BE2C (cell line): ENCODE measurements around the gene ORM2. TPM values are rescaled to one million over a fixed set of nuclear protein-coding genes. Genes with fewer than 3 reads are reported as not detected.
"Not testable (repeated sequence)": the region's sequence is repeated elsewhere in the genome, so short reads cannot be mapped to it uniquely, and the experiment has no call there.

Source experiments
- DNase-seq: peaks from one replicate; pipeline ENCODE4 v3.0.0-alpha.2; 2020
- H3K27me3 ChIP-seq: fragments of 250-450 bp; sonication (Bioruptor Pico); 2 replicates; pipeline ENCODE4 v1.5.1; 2020; ENCODE audit warnings: mild to moderate bottlenecking
- H3K36me3 ChIP-seq: fragments of 250-450 bp; sonication (Bioruptor Pico); 2 replicates; pipeline ENCODE4 v1.5.1; 2020; ENCODE audit warnings: mild to moderate bottlenecking
- H3K4me1 ChIP-seq: fragments of 250-450 bp; sonication (Bioruptor Pico); 2 replicates; pipeline ENCODE4 v1.5.1; 2020
- H3K4me3 ChIP-seq: 2 replicates; pipeline ENCODE4 v1.5.1; 2011; ENCODE audit warnings: low read depth, low read length
- H3K9me3 ChIP-seq: fragments of 250-450 bp; sonication (Bioruptor Pico); 2 replicates; pipeline ENCODE4 v1.5.1; 2020
- polyA plus RNA-seq: library from polyadenylated mRNA; unstranded; fragments of >200 nt; gene quantifications from one replicate; pipeline ENCODE4 v1.2.1, GENCODE V29; 2012; ENCODE audit warnings: low read depth, missing spikeins; ENCODE audit not compliant: insufficient read length, insufficient read depth
- TF ChIP-seq, protein P1 (sequence below): IDR thresholded peaks from 2 replicates; pipeline ENCODE4 v1.5.1; 2012; ENCODE audit warnings: mild to moderate bottlenecking, low read depth, low read length

Gene ORM2
- polyA plus RNA-seq = not detected

DNA sequence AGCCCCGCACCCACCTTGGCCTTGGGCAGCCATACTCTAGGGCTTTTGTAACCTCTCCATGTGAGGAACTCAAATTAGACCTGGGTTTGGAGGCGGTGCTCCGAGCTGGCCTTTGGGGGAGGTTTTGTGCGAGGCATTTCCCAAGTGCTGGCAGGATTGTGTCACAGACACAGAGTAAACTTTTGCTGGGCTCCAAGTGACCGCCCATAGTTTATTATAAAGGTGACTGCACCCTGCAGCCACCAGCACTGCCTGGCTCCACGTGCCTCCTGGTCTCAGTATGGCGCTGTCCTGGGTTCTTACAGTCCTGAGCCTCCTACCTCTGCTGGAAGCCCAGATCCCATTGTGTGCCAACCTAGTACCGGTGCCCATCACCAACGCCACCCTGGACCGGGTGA lies at the start of gene ORM2:
TSS of gene ORM2 (plus strand) at position 245 of the 398 bp plus-strand sequence. CDS start at position 281, 36 bp downstream.
- not testable (repeated sequence) for H3K4me1 ChIP-seq, H3K9me3 ChIP-seq, DNase-seq, H3K36me3 ChIP-seq, H3K27me3 ChIP-seq, H3K4me3 ChIP-seq

DNA sequence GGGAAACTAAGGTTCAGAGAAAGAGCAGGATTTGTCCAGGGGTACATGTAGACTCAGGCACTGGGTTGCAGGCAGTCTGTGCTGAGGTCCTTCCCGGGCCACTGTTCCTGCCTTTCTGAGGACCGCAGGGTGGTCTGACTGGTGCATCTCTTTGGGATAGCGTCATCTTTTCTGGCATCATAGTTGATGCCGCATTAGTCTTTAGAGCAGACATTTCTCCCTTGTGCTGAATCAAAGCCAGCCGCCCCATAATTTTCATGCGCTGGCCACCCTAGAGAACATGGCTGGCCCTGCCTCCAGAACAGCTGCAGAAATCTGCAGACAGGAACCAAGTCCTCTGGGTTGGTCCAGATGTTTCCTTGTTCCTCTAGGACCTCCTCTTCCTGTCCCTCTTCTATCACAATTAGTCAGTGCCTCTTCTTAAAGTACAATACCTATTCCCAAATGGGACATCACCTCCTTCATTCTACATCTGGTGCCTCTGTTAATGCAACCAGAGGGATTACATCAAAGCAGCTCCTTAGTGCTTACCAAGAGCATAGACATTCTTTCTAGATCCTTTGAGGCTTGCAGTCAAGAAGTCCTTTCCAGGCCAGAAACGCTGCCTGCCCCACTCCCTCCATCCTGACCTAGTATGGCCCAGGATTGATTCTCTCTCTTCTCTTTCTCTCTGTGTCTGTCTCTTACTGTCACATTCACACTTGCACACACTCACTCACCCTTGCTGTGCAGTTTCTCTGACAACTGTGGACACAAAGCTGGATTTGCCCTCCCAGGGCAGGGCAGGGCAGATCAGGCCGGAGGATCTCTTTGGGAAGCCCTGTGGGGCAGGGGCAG lies 48.8 kb upstream of the ORM2 start:
- no peak for DNase-seq
- H3K4me1 ChIP-seq = peaks cover 4% of the 10 kb centered on the region; the same call in 1 of the 2 replicates
- TF ChIP-seq, protein P1, sequence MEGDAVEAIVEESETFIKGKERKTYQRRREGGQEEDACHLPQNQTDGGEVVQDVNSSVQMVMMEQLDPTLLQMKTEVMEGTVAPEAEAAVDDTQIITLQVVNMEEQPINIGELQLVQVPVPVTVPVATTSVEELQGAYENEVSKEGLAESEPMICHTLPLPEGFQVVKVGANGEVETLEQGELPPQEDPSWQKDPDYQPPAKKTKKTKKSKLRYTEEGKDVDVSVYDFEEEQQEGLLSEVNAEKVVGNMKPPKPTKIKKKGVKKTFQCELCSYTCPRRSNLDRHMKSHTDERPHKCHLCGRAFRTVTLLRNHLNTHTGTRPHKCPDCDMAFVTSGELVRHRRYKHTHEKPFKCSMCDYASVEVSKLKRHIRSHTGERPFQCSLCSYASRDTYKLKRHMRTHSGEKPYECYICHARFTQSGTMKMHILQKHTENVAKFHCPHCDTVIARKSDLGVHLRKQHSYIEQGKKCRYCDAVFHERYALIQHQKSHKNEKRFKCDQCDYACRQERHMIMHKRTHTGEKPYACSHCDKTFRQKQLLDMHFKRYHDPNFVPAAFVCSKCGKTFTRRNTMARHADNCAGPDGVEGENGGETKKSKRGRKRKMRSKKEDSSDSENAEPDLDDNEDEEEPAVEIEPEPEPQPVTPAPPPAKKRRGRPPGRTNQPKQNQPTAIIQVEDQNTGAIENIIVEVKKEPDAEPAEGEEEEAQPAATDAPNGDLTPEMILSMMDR = no peak
- no peaks in the 10 kb centered on the region for H3K9me3 ChIP-seq
- H3K27me3 ChIP-seq = no peaks in the 10 kb centered on the region
- H3K36me3 ChIP-seq = no peaks in the 10 kb centered on the region
- no peak overlapping the region for H3K4me3 ChIP-seq

DNA sequence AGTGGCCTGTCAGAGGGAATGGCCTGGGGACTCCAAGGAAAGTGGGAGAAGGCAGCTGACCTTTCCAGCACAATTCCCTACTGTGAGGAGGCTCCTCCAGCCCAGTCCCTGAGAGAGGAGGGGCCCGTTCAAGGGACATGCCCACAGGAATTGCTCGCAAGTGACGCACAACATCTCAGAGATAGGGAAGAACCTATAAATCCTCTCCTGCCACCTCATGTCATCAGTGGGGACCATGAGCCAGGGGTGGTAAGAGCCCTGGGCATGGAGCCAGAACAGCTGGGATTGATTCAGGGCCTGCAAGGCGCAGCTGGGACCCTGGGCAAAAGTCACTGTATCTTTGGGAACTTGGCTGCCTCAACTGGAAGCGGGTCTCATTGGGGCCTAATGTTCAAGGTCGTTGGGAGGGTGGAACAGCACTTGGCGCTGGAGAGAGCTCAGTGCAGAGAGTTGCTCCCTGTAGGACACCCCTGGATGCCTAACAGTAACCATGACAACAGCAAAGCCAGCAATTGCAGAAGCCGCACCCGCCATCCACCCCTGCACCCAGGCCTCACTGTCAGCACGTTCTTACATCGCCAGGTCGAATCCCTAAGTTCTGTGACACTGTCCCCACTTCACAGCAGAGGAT lies 48.1 kb upstream of the ORM2 start:
- Histone ChIP-seq H3K9me3 (no peaks in the 10 kb centered on the region), H3K36me3 (no peaks in the 10 kb centered on the region), H3K4me1 (peaks cover 4% of the 10 kb centered on the region; the same call in 1 of the 2 replicates), H3K4me3 (no peak overlapping the region), H3K27me3 (no peaks in the 10 kb centered on the region)
- TF ChIP-seq, protein P1 = no peak
- peak; percentile 78 for DNase-seq

DNA sequence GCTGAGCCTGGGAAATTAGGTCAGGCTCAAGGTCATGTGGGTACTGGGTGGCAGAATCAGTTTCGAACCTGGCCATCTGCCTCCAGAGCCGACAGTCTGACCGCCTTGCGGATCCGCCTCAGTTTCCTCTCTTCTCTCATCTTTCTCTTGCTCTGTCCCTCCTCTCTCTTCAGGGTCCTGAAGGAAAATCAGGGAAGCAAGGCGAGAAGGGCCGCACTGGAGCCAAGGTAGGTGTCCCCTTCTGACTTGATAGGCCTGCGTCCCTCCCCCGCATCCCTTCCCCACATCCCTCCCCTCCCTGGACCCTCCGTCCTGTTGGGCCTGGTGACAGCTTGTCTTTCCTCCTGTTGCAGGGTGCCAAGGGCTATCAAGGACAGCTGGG lies 47.6 kb upstream of the ORM2 start:
- Histone ChIP-seq H3K4me1 (peaks cover 4% of the 10 kb centered on the region; the same call in 1 of the 2 replicates), H3K4me3 (no peak overlapping the region), H3K36me3 (no peaks in the 10 kb centered on the region), H3K27me3 (no peaks in the 10 kb centered on the region), H3K9me3 (no peaks in the 10 kb centered on the region)
- TF ChIP-seq, protein P1 = no peak
- no peak for DNase-seq

DNA sequence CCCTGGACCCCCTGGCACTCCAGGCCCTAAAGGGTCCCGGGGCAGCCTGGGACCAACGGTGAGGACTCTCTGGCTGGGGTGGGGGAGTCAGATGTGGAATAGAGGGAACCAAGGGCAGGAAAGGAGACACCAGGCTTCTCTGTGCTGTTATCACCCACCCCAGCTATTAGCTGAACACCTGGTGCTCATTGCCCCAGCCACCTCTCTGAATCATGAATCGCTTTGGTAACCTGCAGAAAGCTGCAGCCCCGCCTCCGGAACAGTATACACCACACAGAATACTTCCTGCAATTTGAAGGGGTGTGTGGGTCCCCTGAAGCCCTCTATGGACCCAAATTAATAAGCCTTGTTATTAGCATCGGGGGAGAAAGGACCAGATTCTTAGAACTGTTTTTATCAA lies 47.2 kb upstream of the ORM2 start:
- TF ChIP-seq, protein P1 = no peak

DNA sequence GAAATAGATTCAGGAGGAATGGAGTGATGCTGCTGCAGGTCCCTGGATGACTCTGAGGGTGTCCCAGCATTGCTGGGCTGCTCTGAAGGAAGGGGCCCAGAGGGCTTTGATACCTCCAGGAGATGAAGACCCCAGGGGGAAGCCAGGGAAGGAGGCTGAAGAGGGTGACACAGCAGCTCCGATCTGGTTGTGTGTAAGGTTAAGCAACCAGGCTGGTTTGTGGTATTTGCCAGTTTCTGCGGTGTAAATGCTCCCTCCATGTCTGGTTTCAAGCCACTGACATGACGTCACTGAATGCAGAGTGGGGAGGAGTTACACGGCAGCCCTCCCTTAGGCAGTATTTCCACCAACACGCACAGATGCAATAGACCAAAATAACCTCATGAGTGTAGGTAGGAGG lies 46.7 kb upstream of the ORM2 start:
- peaks cover 4% of the 10 kb centered on the region; the same call in 1 of the 2 replicates for H3K4me1 ChIP-seq
- peak; percentile 62 for DNase-seq

More for the DNA sequence above, 47.2 kb upstream of the ORM2 start:
- Histone ChIP-seq H3K4me1 (peaks cover 4% of the 10 kb centered on the region; the same call in 1 of the 2 replicates), H3K4me3 (no peak overlapping the region), H3K36me3 (no peaks in the 10 kb centered on the region), H3K9me3 (no peaks in the 10 kb centered on the region), H3K27me3 (no peaks in the 10 kb centered on the region)
- peak; percentile 11 for DNase-seq

More for the DNA sequence above, 46.7 kb upstream of the ORM2 start:
- no peaks in the 10 kb centered on the region for H3K27me3 ChIP-seq
- H3K4me3 ChIP-seq = no peak overlapping the region
- no peaks in the 10 kb centered on the region for H3K36me3 ChIP-seq
- TF ChIP-seq, protein P1 = no peak
- no peaks in the 10 kb centered on the region for H3K9me3 ChIP-seq
